Nephron progenitor cell (in vitro differentiated cells): ENCODE data around the gene TMCC2.

ENCODE experiments used
- DNase-seq: peaks from one replicate; pipeline ENCODE4 v3.0.0; 2021
- H3K27ac Mint-ChIP-seq: 2 replicates; pipeline ENCODE4 v1.8.0; 2021; ENCODE audit warnings: mild to moderate bottlenecking, moderate library complexity, mixed read lengths
- H3K27me3 Mint-ChIP-seq: 2 replicates; pipeline ENCODE4 v1.8.0; 2021; ENCODE audit warnings: mild to moderate bottlenecking, low read depth, mixed read lengths; ENCODE audit not compliant: poor library complexity
- H3K36me3 Mint-ChIP-seq: 2 replicates; pipeline ENCODE4 v1.8.0; 2021; ENCODE audit warnings: low read depth, mixed read lengths
- H3K4me1 Mint-ChIP-seq: 2 replicates; pipeline ENCODE4 v1.8.0; 2021; ENCODE audit warnings: mixed read lengths
- H3K4me3 Mint-ChIP-seq: 2 replicates; pipeline ENCODE4 v1.8.0; 2021; ENCODE audit warnings: mild to moderate bottlenecking, moderate library complexity, mixed read lengths
- H3K9me3 Mint-ChIP-seq: 2 replicates; pipeline ENCODE4 v1.8.0; 2021; ENCODE audit warnings: mild to moderate bottlenecking, moderate library complexity, mixed read lengths
- CTCF ChIP-seq: fragments of 200-600 bp; sonication (generic); IDR thresholded peaks from 2 replicates; pipeline ENCODE4 v1.5.0; 2021; ENCODE audit warnings: antibody characterized with exemption

Gene TMCC2

GRCh38 chr1:205313563-205314308 is 86.0 kb downstream of the TMCC2 start:
- peak overlapping the region; percentile 70 for H3K4me3 Mint-ChIP-seq
- H3K4me1 Mint-ChIP-seq = peaks cover 63% of the 10 kb centered on the region
- no peak for TF ChIP-seq CTCF
- H3K27ac Mint-ChIP-seq = peak overlapping the region; percentile 99
- peak; percentile 62 for DNase-seq
- H3K9me3 Mint-ChIP-seq = no peaks in the 10 kb centered on the region
- peaks cover 30% of the 10 kb centered on the region for H3K36me3 Mint-ChIP-seq
- no peaks in the 10 kb centered on the region for H3K27me3 Mint-ChIP-seq

- no peak for TF ChIP-seq CTCF
- Mint-ChIP-seq H3K4me1 (peaks cover 77% of the 10 kb centered on the region), H3K9me3 (no peaks in the 10 kb centered on the region), H3K27ac (peak overlapping the region; percentile 99), H3K4me3 (no peak overlapping the region), H3K36me3 (peaks cover 18% of the 10 kb centered on the region), H3K27me3 (no peaks in the 10 kb centered on the region)
- no peak for DNase-seq
These were observed 87.4 kb downstream of the TMCC2 start for GRCh38 chr1:205315008-205315618.

- H3K27ac Mint-ChIP-seq = no peak overlapping the region
These were observed 88.4 kb downstream of the TMCC2 start for GRCh38 chr1:205316161-205316566.

GRCh38 chr1:205317311-205317917 is 89.7 kb downstream of the TMCC2 start:
- H3K36me3 Mint-ChIP-seq = no peaks in the 10 kb centered on the region
- peaks cover 3% of the 10 kb centered on the region for H3K27me3 Mint-ChIP-seq
- peaks cover 90% of the 10 kb centered on the region for H3K4me1 Mint-ChIP-seq
- H3K9me3 Mint-ChIP-seq = no peaks in the 10 kb centered on the region
- TF ChIP-seq CTCF = no peak
- no peak overlapping the region for H3K27ac Mint-ChIP-seq
- H3K4me3 Mint-ChIP-seq = no peak overlapping the region
- DNase-seq = no peak

More at GRCh38 chr1:205316161-205316566, 88.4 kb downstream of the TMCC2 start:
- DNase-seq = no peak
- no peaks in the 10 kb centered on the region for H3K9me3 Mint-ChIP-seq
- no peaks in the 10 kb centered on the region for H3K27me3 Mint-ChIP-seq
- no peak for TF ChIP-seq CTCF
- H3K4me1 Mint-ChIP-seq = peaks cover 87% of the 10 kb centered on the region
- H3K4me3 Mint-ChIP-seq = peak overlapping the region; percentile 12
- H3K36me3 Mint-ChIP-seq = peaks cover 8% of the 10 kb centered on the region

GRCh38 chr1:205318231-205318991 is 90.7 kb downstream of the TMCC2 start:
- no peak overlapping the region for H3K27ac Mint-ChIP-seq
- no peak for TF ChIP-seq CTCF
- no peaks in the 10 kb centered on the region for H3K36me3 Mint-ChIP-seq
- peaks cover 3% of the 10 kb centered on the region for H3K27me3 Mint-ChIP-seq
- no peak for DNase-seq
- H3K9me3 Mint-ChIP-seq = no peaks in the 10 kb centered on the region
- H3K4me3 Mint-ChIP-seq = peak overlapping the region; percentile 64
- H3K4me1 Mint-ChIP-seq = peaks cover 80% of the 10 kb centered on the region
